BJ (cell line): Measurements from ENCODE around the gene OTUD7B. TPM values are rescaled to one million over a fixed set of nuclear protein-coding genes. Genes with fewer than 3 reads are reported as not detected.

Source experiments
- CTCF ChIA-PET: fragments of 350-600 bp; formaldehyde crosslinking; extraction: SDS; loops from one replicate; lab custom pipeline; 2021; ENCODE audit warnings: antibody characterized with exemption, inconsistent platforms; lab: Yijun Ruan, JAX
- POLR2A ChIA-PET: fragments of 300-600 bp; sonication (Branson Sonifier 250); formaldehyde crosslinking; extraction: SDS; loops from one replicate; lab custom pipeline; 2021; ENCODE audit warnings: antibody characterized with exemption; lab: Charles Lee
- DNase-seq: peaks from one replicate; pipeline ENCODE4 v3.0.0-alpha.2; 2011; ENCODE audit warnings: low read depth
- H3K27me3 ChIP-seq: 2 replicates; pipeline ENCODE4 v1.6.0; 2011; ENCODE audit warnings: low read length; ENCODE audit not compliant: control insufficient read depth, insufficient read depth
- H3K36me3 ChIP-seq: 2 replicates; pipeline ENCODE4 v1.5.1; 2011; ENCODE audit warnings: low read length; ENCODE audit not compliant: control insufficient read depth, insufficient read depth
- H3K4me3 ChIP-seq: 2 replicates; pipeline ENCODE4 v1.5.1; 2011; ENCODE audit warnings: low read depth, mild to moderate bottlenecking, control low read depth, low read length
- CTCF ChIP-seq: IDR thresholded peaks from 2 replicates; pipeline ENCODE4 v1.5.1; 2011; ENCODE audit warnings: low read depth, mild to moderate bottlenecking, control low read depth, inconsistent platforms, low read length, moderate library complexity; ENCODE audit not compliant: insufficient read depth
- polyA plus RNA-seq: library from polyadenylated mRNA; depleted of rRNA; stranded (reverse); fragments of >200 nt; gene quantifications from 2 replicates; pipeline ENCODE4 v1.2.3, GENCODE V29; 2011

Gene OTUD7B
- polyA plus RNA-seq, 1 experiment = 10.1 TPM

GRCh38 chr1:149929856-149930255 lies 80.7 kb downstream of the OTUD7B start:
- Histone ChIP-seq H3K27me3 (no peaks in the 10 kb centered on the region), H3K4me3 (no peak overlapping the region), H3K36me3 (peaks cover 16% of the 10 kb centered on the region)
- DNase-seq = no peak
- TF ChIP-seq CTCF = no peak
- ChIA-PET CTCF (no interaction called here), POLR2A (no interaction called here)

GRCh38 chr1:149928401-149928724 lies 82.2 kb downstream of the OTUD7B start:
- H3K4me3 ChIP-seq = peak overlapping the region; percentile 92
- no peak for DNase-seq
- TF ChIP-seq CTCF = no peak
- CTCF ChIA-PET = interaction anchor here (1.2 kb wide), 1 partner anchor 39 kb away, joined by 5 read pairs; no protein-coding TSS in a partner anchor
- POLR2A ChIA-PET = interaction anchor here (0.9 kb wide), 2 partner anchors 9 to 41 kb away, joined by 3 to 5 read pairs; partner anchors contain the start of gene MTMR11
- H3K36me3 ChIP-seq = peaks cover 25% of the 10 kb centered on the region
- H3K27me3 ChIP-seq = no peaks in the 10 kb centered on the region

GRCh38 chr1:149927563-149928400 lies 82.7 kb downstream of the OTUD7B start, which contains the start of gene SF3B4:
TSS of gene SF3B4 (minus strand) at chr1:149927803. CDS start at chr1:149927759, 44 bp downstream.
- ChIA-PET CTCF (interaction anchor here (1.2 kb wide), 1 partner anchor 39 kb away, joined by 5 read pairs; no protein-coding TSS in a partner anchor), POLR2A (interaction anchor here (0.9 kb wide), 2 partner anchors 9 to 40 kb away, joined by 3 to 5 read pairs; partner anchors contain the start of gene MTMR11)
- H3K27me3 ChIP-seq = no peaks in the 10 kb centered on the region
- DNase-seq = peak; percentile 59
- H3K4me3 ChIP-seq = peak within 1 kb of the TSS; percentile 92
- peaks cover 29% of the 10 kb centered on the region for H3K36me3 ChIP-seq
- TF ChIP-seq CTCF = no peak

- H3K36me3 ChIP-seq = peaks cover 30% of the 10 kb centered on the region
- no peaks in the 10 kb centered on the region for H3K27me3 ChIP-seq
- TF ChIP-seq CTCF = no peak
- ChIA-PET POLR2A (no interaction called here), CTCF (no interaction called here)
- peak overlapping the region; percentile 92 for H3K4me3 ChIP-seq
- no peak for DNase-seq
Observed at GRCh38 chr1:149927056-149927562, 83.4 kb downstream of the OTUD7B start.

GRCh38 chr1:149926296-149926695 lies 84.2 kb downstream of the OTUD7B start:
- TF ChIP-seq CTCF = no peak
- ChIA-PET CTCF (no interaction called here), POLR2A (no interaction called here)
- Histone ChIP-seq H3K27me3 (no peaks in the 10 kb centered on the region), H3K4me3 (peak overlapping the region; percentile 92; the same call in 1 of the 2 replicates), H3K36me3 (peaks cover 30% of the 10 kb centered on the region)
- no peak for DNase-seq
